Adipocyte (in vitro differentiated cells): ENCODE measurements around the gene LRIG3.
"Not testable (repeated sequence)": the region's sequence is repeated elsewhere in the genome, so short reads cannot be mapped to it uniquely, and the experiment has no call there.

Experiments
- DNase-seq: peaks from one replicate; pipeline ENCODE4 v3.0.0-alpha.2; 2015; ENCODE audit warnings: low read depth
- H3K27me3 ChIP-seq: replicated peaks from 2 replicates; pipeline ENCODE4 v1.7.0; 2013; ENCODE audit warnings: mild to moderate bottlenecking, low read length, moderate library complexity; ENCODE audit not compliant: control insufficient read depth, insufficient read depth
- H3K36me3 ChIP-seq: 2 replicates; pipeline ENCODE4 v1.7.0; 2013; ENCODE audit warnings: low read length, mild to moderate bottlenecking, moderate library complexity; ENCODE audit not compliant: control insufficient read depth, insufficient read depth, severe bottlenecking
- H3K4me1 ChIP-seq: 2 replicates; pipeline ENCODE4 v1.7.0; 2013; ENCODE audit warnings: mild to moderate bottlenecking, low read length, moderate library complexity; ENCODE audit not compliant: control insufficient read depth, insufficient read depth
- H3K4me3 ChIP-seq: 2 replicates; pipeline ENCODE4 v1.7.0; 2013; ENCODE audit warnings: mild to moderate bottlenecking, low read length, moderate library complexity
- H3K9ac ChIP-seq: 2 replicates; pipeline ENCODE4 v1.7.0; 2013; ENCODE audit warnings: mild to moderate bottlenecking, low read length, moderate library complexity
- H3K9me3 ChIP-seq: 2 replicates; pipeline ENCODE4 v1.7.0; 2013; ENCODE audit warnings: mild to moderate bottlenecking, low read length, moderate library complexity; ENCODE audit not compliant: control insufficient read depth

The LRIG3 gene

GRCh38 chr12:58882826-58883225 is 37.5 kb downstream of the LRIG3 start:
- H3K27me3 ChIP-seq = no peaks in the 10 kb centered on the region
- no peaks in the 10 kb centered on the region for H3K9me3 ChIP-seq
- H3K9ac ChIP-seq = no peak overlapping the region
- no peak for DNase-seq
- no peak overlapping the region for H3K4me3 ChIP-seq
- H3K36me3 ChIP-seq = peaks cover 96% of the 10 kb centered on the region
- H3K4me1 ChIP-seq = peaks cover 45% of the 10 kb centered on the region

GRCh38 chr12:58881816-58882215 is 38.5 kb downstream of the LRIG3 start:
- Histone ChIP-seq H3K9me3 (no peaks in the 10 kb centered on the region), H3K36me3 (peaks cover 96% of the 10 kb centered on the region)
- no peak for DNase-seq

GRCh38 chr12:58880639-58881038 is 39.7 kb downstream of the LRIG3 start:
- H3K9ac ChIP-seq = no peak overlapping the region
- H3K4me3 ChIP-seq = no peak overlapping the region
- H3K27me3 ChIP-seq = no peaks in the 10 kb centered on the region
- H3K36me3 ChIP-seq = peaks cover 96% of the 10 kb centered on the region
- H3K4me1 ChIP-seq = peaks cover 28% of the 10 kb centered on the region
- no peak for DNase-seq
- no peaks in the 10 kb centered on the region for H3K9me3 ChIP-seq

More at GRCh38 chr12:58881816-58882215, 38.5 kb downstream of the LRIG3 start:
- Histone ChIP-seq H3K4me1 (peaks cover 34% of the 10 kb centered on the region), H3K4me3 (no peak overlapping the region), H3K9ac (no peak overlapping the region), H3K27me3 (no peaks in the 10 kb centered on the region)

- peaks cover 100% of the 10 kb centered on the region for H3K36me3 ChIP-seq
- DNase-seq = peak; percentile 54
Observed at GRCh38 chr12:58877243-58877743, 43.0 kb downstream of the LRIG3 start.

GRCh38 chr12:58873496-58873895 is 46.8 kb downstream of the LRIG3 start:
- Histone ChIP-seq H3K4me3 (no peak overlapping the region), H3K36me3 (peaks cover 98% of the 10 kb centered on the region)
- DNase-seq = no peak

More at GRCh38 chr12:58877243-58877743, 43.0 kb downstream of the LRIG3 start:
- Histone ChIP-seq H3K9me3 (no peaks in the 10 kb centered on the region), H3K4me3 (no peak overlapping the region), H3K9ac (no peak overlapping the region), H3K27me3 (no peaks in the 10 kb centered on the region), H3K4me1 (peaks cover 16% of the 10 kb centered on the region)

GRCh38 chr12:58871556-58871955 is 48.7 kb downstream of the LRIG3 start:
- Histone ChIP-seq H3K4me3 (peak overlapping the region; percentile 71), H3K27me3 (no peaks in the 10 kb centered on the region), H3K9me3 (no peaks in the 10 kb centered on the region), H3K36me3 (peaks cover 94% of the 10 kb centered on the region), H3K9ac (peak overlapping the region; percentile 69), H3K4me1 (peaks cover 19% of the 10 kb centered on the region)
- DNase-seq = peak; percentile 58

More at GRCh38 chr12:58873496-58873895, 46.8 kb downstream of the LRIG3 start:
- Histone ChIP-seq H3K9me3 (no peaks in the 10 kb centered on the region), H3K9ac (no peak overlapping the region), H3K27me3 (no peaks in the 10 kb centered on the region), H3K4me1 (peaks cover 19% of the 10 kb centered on the region)

GRCh38 chr12:58870595-58870994 is 49.7 kb downstream of the LRIG3 start:
- H3K36me3 ChIP-seq = peaks cover 92% of the 10 kb centered on the region
- DNase-seq = no peak

GRCh38 chr12:58860788-58861240 is 59.5 kb downstream of the LRIG3 start:
- Histone ChIP-seq H3K4me3 (no peak overlapping the region), H3K36me3 (peaks cover 22% of the 10 kb centered on the region), H3K9ac (no peak overlapping the region), H3K9me3 (no peaks in the 10 kb centered on the region), H3K27me3 (no peaks in the 10 kb centered on the region), H3K4me1 (no peaks in the 10 kb centered on the region)
- no peak for DNase-seq

More at GRCh38 chr12:58870595-58870994, 49.7 kb downstream of the LRIG3 start:
- H3K9me3 ChIP-seq = no peaks in the 10 kb centered on the region
- no peaks in the 10 kb centered on the region for H3K27me3 ChIP-seq
- peaks cover 19% of the 10 kb centered on the region for H3K4me1 ChIP-seq
- H3K9ac ChIP-seq = peak overlapping the region; percentile 42
- H3K4me3 ChIP-seq = no peak overlapping the region

- no peak overlapping the region for H3K9ac ChIP-seq
- no peak for DNase-seq
- no peaks in the 10 kb centered on the region for H3K4me1 ChIP-seq
- H3K27me3 ChIP-seq = no peaks in the 10 kb centered on the region
- H3K4me3 ChIP-seq = no peak overlapping the region
- no peaks in the 10 kb centered on the region for H3K9me3 ChIP-seq
- H3K36me3 ChIP-seq = peaks cover 17% of the 10 kb centered on the region
Observed at GRCh38 chr12:58860056-58860787, 60.1 kb downstream of the LRIG3 start.

GRCh38 chr12:58858030-58858429 is 62.3 kb downstream of the LRIG3 start:
- H3K9ac ChIP-seq = no peak overlapping the region
- H3K9me3 ChIP-seq = no peaks in the 10 kb centered on the region
- H3K4me3 ChIP-seq = no peak overlapping the region
- H3K4me1 ChIP-seq = no peaks in the 10 kb centered on the region
- no peaks in the 10 kb centered on the region for H3K27me3 ChIP-seq
- no peaks in the 10 kb centered on the region for H3K36me3 ChIP-seq
- no peak for DNase-seq

- not testable (repeated sequence) for H3K9ac ChIP-seq, H3K4me3 ChIP-seq, H3K4me1 ChIP-seq, H3K36me3 ChIP-seq, DNase-seq, H3K27me3 ChIP-seq, H3K9me3 ChIP-seq
Observed at GRCh38 chr12:58857206-58857605, 63.1 kb downstream of the LRIG3 start.
